ENCODE measurements around the gene SNTG2. TPM values are rescaled to one million over a fixed set of nuclear protein-coding genes. Genes with fewer than 3 reads are reported as not detected.

The SNTG2 gene
- total RNA-seq, 2 experiments from 2014 or later: 0.13 TPM; not detected in 1

DNA sequence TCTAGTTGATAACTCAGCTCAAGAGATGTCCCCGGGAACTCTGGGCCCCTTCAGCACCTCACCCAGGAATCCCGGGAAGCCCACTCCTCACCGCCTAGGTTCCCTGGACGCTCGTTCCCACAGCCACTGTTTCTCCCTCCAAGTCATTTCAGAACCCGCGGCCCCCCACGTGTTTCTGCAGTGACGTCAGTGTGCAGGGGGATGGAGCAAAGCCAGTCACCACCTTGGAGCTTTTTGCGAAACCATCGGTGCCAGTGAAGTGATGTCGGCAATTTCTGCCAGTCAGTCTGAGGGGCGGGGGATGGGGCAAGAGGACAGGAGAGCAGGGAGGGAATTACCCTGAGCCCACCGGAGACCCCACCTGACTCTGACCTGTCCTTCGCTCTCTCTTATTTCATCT lies 119.2 kb downstream of the SNTG2 start:
- POLR2A ChIA-PET: no interaction called here

GRCh38 chr2:1070601-1071000 lies 120.0 kb downstream of the SNTG2 start:
- CTCF ChIA-PET: no interaction called here
- no peaks in the 10 kb centered on the region for H3K9me3 Mint-ChIP-seq
- no peaks in the 10 kb centered on the region for H3K36me3 Mint-ChIP-seq (ENCODE audit: low read depth)
- no peak overlapping the region for H3K4me3 Mint-ChIP-seq
- H3K27me3 Mint-ChIP-seq: no peaks in the 10 kb centered on the region
- POLR2A ChIA-PET: no interaction called here
- no peak for DNase-seq
- H3K27ac Mint-ChIP-seq: no peak overlapping the region
- H3K4me1 Mint-ChIP-seq: no peaks in the 10 kb centered on the region

More for the DNA sequence above, 119.2 kb downstream of the SNTG2 start:
- CTCF ChIA-PET: no interaction called here
- Mint-ChIP-seq H3K36me3 (ENCODE audit: low read depth) (no peaks in the 10 kb centered on the region), H3K9me3 (no peaks in the 10 kb centered on the region), H3K4me3 (no peak overlapping the region), H3K4me1 (no peaks in the 10 kb centered on the region), H3K27me3 (peaks cover 1% of the 10 kb centered on the region), H3K27ac (no peak overlapping the region)
- DNase-seq: no peak

DNA sequence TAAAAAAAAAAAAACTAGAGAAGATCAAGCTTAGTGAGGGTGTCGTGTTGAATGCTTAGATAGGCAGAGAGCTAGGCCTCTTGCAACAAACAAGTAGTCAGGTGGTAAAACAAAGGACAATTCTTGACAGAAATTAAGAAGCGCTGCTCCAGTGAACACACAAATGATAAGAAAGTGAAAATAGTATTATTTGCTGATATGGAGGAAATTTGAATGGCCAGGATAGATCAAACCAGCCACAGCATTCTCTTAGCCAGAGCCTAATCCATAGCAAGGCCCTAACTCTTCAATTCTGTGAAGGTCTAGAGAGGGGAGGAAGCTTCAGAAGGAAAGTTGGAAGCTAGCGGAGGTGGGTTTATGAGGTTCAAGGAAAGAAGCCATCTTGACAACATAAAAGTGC lies 121.0 kb downstream of the SNTG2 start:
- no peak for DNase-seq
- Mint-ChIP-seq H3K4me1 (no peaks in the 10 kb centered on the region), H3K27me3 (no peaks in the 10 kb centered on the region), H3K9me3 (no peaks in the 10 kb centered on the region), H3K4me3 (no peak overlapping the region), H3K36me3 (ENCODE audit: low read depth) (no peaks in the 10 kb centered on the region), H3K27ac (no peak overlapping the region)
- CTCF ChIA-PET: no interaction called here
- POLR2A ChIA-PET: no interaction called here

DNA sequence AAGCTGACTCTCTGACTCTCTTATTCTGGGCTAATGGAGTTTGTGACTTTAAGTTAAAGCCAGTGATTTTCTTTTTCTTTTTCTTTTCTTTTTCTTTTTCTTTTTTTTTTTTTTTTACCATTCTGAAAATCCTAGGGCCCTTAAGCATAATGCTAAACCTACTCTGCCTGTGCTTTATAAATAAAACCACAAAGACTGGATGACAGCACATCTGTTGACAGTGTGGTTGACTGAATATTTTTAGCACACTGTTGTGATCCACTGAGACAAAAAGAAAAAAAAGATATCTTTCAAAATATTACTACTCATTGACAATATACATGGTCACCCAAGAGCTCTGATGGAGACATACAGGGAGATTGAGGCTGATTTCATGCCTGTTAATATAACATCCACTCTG lies 121.6 kb downstream of the SNTG2 start:
- DNase-seq: no peak
- Mint-ChIP-seq H3K4me3 (no peak overlapping the region), H3K27ac (no peak overlapping the region), H3K4me1 (no peaks in the 10 kb centered on the region), H3K27me3 (no peaks in the 10 kb centered on the region), H3K9me3 (no peaks in the 10 kb centered on the region), H3K36me3 (ENCODE audit: low read depth) (no peaks in the 10 kb centered on the region)
- CTCF ChIA-PET: no interaction called here
- POLR2A ChIA-PET: no interaction called here

GRCh38 chr2:1077911-1078310 lies 127.3 kb downstream of the SNTG2 start:
- Mint-ChIP-seq H3K4me3 (no peak overlapping the region), H3K9me3 (no peaks in the 10 kb centered on the region), H3K36me3 (ENCODE audit: low read depth) (no peaks in the 10 kb centered on the region), H3K27me3 (no peaks in the 10 kb centered on the region), H3K27ac (no peak overlapping the region), H3K4me1 (no peaks in the 10 kb centered on the region)
- ChIA-PET CTCF (no interaction called here), POLR2A (no interaction called here)
- DNase-seq: no peak

GRCh38 chr2:1078326-1078725 lies 127.7 kb downstream of the SNTG2 start:
- ChIA-PET CTCF (no interaction called here), POLR2A (no interaction called here)
- DNase-seq: no peak
- Mint-ChIP-seq H3K4me1 (no peaks in the 10 kb centered on the region), H3K4me3 (no peak overlapping the region), H3K36me3 (ENCODE audit: low read depth) (no peaks in the 10 kb centered on the region), H3K27ac (no peak overlapping the region), H3K27me3 (no peaks in the 10 kb centered on the region), H3K9me3 (no peaks in the 10 kb centered on the region)

- CTCF ChIA-PET: no interaction called here
- no peak overlapping the region for H3K27ac Mint-ChIP-seq
- H3K36me3 Mint-ChIP-seq (ENCODE audit: low read depth): no peaks in the 10 kb centered on the region
- POLR2A ChIA-PET: no interaction called here
- DNase-seq: no peak
- H3K4me3 Mint-ChIP-seq: no peak overlapping the region
- H3K9me3 Mint-ChIP-seq: no peaks in the 10 kb centered on the region
- H3K27me3 Mint-ChIP-seq: no peaks in the 10 kb centered on the region
- no peaks in the 10 kb centered on the region for H3K4me1 Mint-ChIP-seq
These were observed 129.5 kb downstream of the SNTG2 start for GRCh38 chr2:1079873-1080799.

DNA sequence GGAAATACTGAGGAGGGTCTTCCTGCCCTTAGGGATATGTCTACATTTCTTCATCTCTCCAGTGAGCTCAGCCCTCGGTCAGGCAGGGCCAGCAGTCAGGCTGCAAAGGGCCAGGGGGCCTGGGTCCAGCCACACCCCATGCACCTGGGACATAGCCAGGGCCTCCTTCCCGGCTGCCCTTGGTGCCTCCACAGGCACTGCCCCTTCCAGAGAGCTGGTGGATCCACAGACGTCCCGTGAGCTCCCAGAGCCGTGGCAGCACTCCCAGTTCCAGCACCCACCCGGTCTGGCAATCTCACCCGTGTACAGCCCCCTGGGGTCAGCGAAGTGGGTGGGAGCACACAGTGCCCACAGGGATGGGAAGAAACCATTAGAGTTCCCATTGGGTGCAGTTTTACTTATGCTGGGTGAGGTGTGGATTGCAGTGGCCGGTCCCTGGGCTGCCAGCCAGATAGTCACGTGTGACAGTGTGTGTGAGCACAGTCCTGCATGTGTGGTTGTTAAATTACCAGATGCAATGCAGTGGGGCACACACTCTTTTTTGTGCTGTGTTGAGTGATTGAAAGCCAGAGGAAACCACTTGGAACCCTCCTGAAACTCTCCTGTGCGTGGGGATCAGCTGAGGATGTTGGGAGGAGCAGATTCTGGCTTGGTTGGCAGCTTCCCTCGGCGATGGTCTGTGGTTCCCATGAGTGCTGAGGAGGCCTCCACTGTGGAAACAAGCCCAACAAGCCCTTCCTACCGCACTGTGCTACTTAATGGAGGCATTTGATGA lies 131.0 kb downstream of the SNTG2 start:
- Mint-ChIP-seq H3K4me1 (no peaks in the 10 kb centered on the region), H3K36me3 (ENCODE audit: low read depth) (no peaks in the 10 kb centered on the region), H3K27ac (no peak overlapping the region), H3K9me3 (no peaks in the 10 kb centered on the region), H3K4me3 (no peak overlapping the region), H3K27me3 (no peaks in the 10 kb centered on the region)
- ChIA-PET CTCF (no interaction called here), POLR2A (no interaction called here)
- DNase-seq: no peak

- no peak for DNase-seq
- ChIA-PET CTCF (no interaction called here), POLR2A (no interaction called here)
- Mint-ChIP-seq H3K4me1 (no peaks in the 10 kb centered on the region), H3K27ac (no peak overlapping the region), H3K4me3 (no peak overlapping the region), H3K36me3 (ENCODE audit: low read depth) (no peaks in the 10 kb centered on the region), H3K9me3 (no peaks in the 10 kb centered on the region), H3K27me3 (no peaks in the 10 kb centered on the region)
These were observed 132.0 kb downstream of the SNTG2 start for GRCh38 chr2:1082456-1083205.

- peaks cover 2% of the 10 kb centered on the region for H3K4me1 Mint-ChIP-seq
- CTCF ChIA-PET: interaction anchor here (0.8 kb wide), 1 partner anchor 12 kb away, joined by 3 read pairs; no protein-coding TSS in a partner anchor
- H3K27me3 Mint-ChIP-seq: no peaks in the 10 kb centered on the region
- no peaks in the 10 kb centered on the region for H3K36me3 Mint-ChIP-seq (ENCODE audit: low read depth)
- no peak for DNase-seq
- POLR2A ChIA-PET: no interaction called here
- no peak overlapping the region for H3K4me3 Mint-ChIP-seq
- no peaks in the 10 kb centered on the region for H3K9me3 Mint-ChIP-seq
- H3K27ac Mint-ChIP-seq: no peak overlapping the region
These were observed 137.7 kb downstream of the SNTG2 start for GRCh38 chr2:1088192-1088860.

- ChIA-PET POLR2A (no interaction called here), CTCF (interaction anchor here (0.8 kb wide), 1 partner anchor 12 kb away, joined by 3 read pairs; no protein-coding TSS in a partner anchor)
- Mint-ChIP-seq H3K4me1 (peaks cover 2% of the 10 kb centered on the region), H3K9me3 (no peaks in the 10 kb centered on the region), H3K27me3 (no peaks in the 10 kb centered on the region), H3K27ac (no peak overlapping the region), H3K4me3 (no peak overlapping the region), H3K36me3 (ENCODE audit: low read depth) (no peaks in the 10 kb centered on the region)
- DNase-seq: no peak
These were observed 138.3 kb downstream of the SNTG2 start for GRCh38 chr2:1088940-1089339.

- POLR2A ChIA-PET: no interaction called here
- Mint-ChIP-seq H3K27ac (no peak overlapping the region), H3K36me3 (ENCODE audit: low read depth) (no peaks in the 10 kb centered on the region), H3K27me3 (no peaks in the 10 kb centered on the region), H3K4me3 (no peak overlapping the region), H3K9me3 (no peaks in the 10 kb centered on the region), H3K4me1 (peaks cover 4% of the 10 kb centered on the region)
- no peak for DNase-seq
- CTCF ChIA-PET: no interaction called here
These were observed 141.4 kb downstream of the SNTG2 start for GRCh38 chr2:1091895-1092585.
